HG03039 (cell line): ENCODE data around the gene EP300.
"Not testable (repeated sequence)": the region's sequence is repeated elsewhere in the genome, so short reads cannot be mapped to it uniquely, and the experiment has no call there.

Source experiments
- ATAC-seq: cut with Tn5 transposase; IDR thresholded peaks from one replicate; pipeline ENCODE4 v1.9.1; 2021; ENCODE audit warnings: mild to moderate bottlenecking, moderate library complexity; ENCODE audit not compliant: unreplicated experiment

Gene EP300

GRCh38 chr22:41078931-41079330, 13.5 kb upstream of the EP300 start:
- no peak for ATAC-seq

DNA sequence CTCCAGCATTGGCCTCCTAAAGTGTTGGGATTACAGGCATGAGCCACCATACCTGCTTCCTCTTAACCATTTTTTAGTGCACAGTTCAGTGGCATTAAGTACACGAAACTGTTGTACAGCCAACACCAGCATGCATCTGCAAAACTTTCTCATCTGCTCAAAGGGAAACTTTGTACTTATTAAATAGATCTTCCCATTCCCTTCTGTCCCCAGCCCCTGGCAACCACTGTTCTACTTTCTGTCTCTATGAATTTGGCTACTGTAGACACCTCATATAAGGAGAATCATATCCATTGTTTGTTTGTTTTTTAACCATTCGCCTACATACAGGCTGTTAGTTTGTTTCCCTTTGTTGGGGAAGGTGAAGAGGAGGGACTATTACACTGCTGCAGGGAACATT, 6.5 kb upstream of the EP300 start:
- ATAC-seq = no peak

DNA sequence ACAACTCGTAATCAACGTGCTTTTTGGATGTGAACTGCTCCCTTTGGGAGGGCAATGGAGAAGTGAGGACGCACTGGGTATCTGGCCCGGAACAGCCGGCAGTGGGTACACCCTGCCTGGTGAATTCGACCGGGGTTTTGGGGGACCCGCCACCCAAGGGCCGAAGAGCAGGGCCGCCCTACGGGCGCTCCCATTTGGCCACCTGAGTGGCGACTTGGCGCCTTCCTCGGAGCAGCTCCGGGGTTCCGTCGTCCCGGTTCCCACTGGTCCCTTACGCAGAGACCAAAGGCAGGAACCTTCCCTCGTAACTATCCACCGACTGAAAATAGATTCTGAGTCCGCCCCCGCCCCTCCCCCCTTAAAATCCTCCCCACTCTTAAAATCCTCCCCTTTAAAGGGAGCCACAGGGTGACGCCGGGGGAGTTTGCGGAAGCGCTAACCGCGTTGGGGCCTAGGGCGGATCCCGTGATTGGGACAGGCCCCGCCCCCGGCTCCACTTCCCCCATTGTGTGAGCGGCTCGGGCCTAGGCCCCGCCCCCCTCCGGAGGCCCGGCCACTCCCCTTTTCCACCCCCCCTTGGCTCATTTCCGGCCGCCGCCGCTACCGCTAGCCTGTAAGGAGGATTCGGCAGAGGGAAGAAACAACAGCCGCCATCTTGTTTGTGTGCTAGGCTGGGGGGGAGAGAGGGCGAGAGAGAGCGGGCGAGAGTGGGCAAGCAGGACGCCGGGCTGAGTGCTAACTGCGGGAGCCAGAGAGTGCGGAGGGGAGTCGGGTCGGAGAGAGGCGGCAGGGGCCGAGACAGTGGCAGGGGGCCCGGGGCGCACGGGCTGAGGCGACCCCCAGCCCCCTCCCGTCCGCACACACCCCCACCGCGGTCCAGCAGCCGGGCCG, 1.0 kb upstream of the EP300 start:
- peak; percentile 50 for ATAC-seq

GRCh38 chr22:41092847-41093411, 537 bp downstream of the EP300 start:
- ATAC-seq = no peak

DNA sequence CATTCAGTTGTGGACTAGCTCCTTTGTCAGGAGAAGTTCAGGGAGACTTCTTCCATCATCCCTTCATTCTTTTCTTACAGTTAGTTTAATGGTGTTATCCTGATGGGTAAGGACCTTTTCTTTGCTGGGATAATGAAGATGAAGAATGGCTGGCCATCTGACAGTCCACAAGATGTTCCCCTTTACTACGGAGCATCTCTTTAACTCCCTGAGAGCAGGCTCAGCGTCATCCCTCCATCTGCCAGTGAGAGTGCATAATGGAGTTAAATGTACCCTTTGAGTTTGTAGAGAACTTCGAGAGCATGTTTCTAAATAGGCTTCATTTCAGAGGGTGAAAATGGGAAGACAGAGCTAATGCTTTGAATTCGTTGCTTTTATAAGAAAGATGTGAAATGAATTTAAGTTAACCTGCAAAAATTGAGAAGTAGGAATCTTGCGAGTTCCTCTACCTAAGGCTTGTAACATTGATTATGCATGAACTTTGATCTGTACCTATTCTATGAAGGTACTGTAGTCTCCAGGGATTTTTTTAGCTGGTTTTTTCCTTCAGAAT, 1.7 kb downstream of the EP300 start:
- no peak for ATAC-seq

- ATAC-seq = no peak
Measured at GRCh38 chr22:41096391-41096790, 4.0 kb downstream of the EP300 start.

GRCh38 chr22:41096841-41097240, 4.4 kb downstream of the EP300 start:
- ATAC-seq = no peak

GRCh38 chr22:41099036-41099435, 6.6 kb downstream of the EP300 start:
- no peak for ATAC-seq

DNA sequence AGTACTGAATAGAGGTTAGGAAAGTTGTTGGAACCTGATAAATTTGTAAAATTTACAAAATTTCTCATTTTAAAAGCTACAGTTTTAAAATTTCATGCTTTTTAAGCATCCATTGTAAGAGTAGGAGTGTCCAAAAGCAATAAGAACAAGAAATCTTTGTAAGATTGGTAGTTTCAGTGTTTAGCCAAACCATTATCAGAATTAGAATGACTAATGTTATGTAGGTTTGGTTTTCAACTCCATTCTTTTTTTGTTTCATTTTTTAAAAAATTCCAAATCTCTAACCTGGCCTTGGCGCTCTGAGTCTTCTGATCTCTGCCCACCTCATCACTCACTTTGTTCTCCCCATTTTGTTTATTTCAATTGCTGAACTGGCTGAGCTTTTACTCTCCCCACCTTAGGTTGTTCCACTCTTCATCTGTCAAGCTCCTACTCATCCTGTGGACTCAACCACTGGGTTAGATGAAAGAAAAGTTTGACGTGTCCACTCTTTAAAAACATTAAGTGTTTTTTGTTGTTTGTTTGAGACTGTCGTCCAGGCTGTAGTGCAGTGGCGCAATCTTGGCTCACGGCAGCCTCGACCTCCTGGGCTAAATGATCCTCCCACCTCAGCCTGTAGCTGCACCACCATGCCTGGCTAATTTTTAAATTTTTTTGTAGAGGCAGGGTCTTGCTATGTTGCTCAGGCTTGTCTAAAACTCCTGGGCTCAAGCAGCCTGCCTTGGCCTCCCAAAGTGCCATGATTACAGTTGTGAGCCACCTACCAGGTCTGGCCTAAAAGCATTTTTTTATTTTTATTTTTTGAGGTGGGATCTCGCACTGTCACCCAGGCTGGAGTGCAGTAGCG, 14.0 kb downstream of the EP300 start:
- ATAC-seq = no peak

DNA sequence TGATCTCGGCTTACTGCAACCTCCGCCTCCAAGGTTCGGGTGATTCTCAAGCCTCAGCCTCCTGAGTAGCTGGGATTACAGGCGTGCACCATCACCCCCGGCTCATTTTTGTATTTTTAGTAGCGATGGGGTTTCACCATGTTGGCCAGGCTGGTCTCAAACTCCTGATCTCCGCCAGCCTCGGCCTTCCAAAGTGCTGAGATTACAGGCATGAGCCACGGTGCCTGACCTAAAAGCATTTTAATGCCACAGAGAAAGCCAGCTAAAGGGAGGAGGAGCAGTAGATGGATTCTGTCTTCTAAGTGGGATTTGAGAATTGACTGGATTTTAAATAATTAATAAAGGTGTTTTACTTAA, 14.6 kb downstream of the EP300 start:
- not testable (repeated sequence) for ATAC-seq

- no peak for ATAC-seq
Measured at GRCh38 chr22:41110968-41111367, 18.6 kb downstream of the EP300 start.

GRCh38 chr22:41116342-41116741, 23.9 kb downstream of the EP300 start:
- ATAC-seq = no peak

GRCh38 chr22:41117127-41117965, 25.0 kb downstream of the EP300 start:
- no peak for ATAC-seq

GRCh38 chr22:41123151-41123550, 30.8 kb downstream of the EP300 start:
- ATAC-seq = no peak

- ATAC-seq = no peak
Measured at GRCh38 chr22:41124086-41124485, 31.7 kb downstream of the EP300 start.

GRCh38 chr22:41127451-41127850, 35.1 kb downstream of the EP300 start:
- ATAC-seq = no peak

GRCh38 chr22:41128606-41129005, 36.2 kb downstream of the EP300 start:
- ATAC-seq = no peak

GRCh38 chr22:41132550-41132949, 40.2 kb downstream of the EP300 start:
- no peak for ATAC-seq

DNA sequence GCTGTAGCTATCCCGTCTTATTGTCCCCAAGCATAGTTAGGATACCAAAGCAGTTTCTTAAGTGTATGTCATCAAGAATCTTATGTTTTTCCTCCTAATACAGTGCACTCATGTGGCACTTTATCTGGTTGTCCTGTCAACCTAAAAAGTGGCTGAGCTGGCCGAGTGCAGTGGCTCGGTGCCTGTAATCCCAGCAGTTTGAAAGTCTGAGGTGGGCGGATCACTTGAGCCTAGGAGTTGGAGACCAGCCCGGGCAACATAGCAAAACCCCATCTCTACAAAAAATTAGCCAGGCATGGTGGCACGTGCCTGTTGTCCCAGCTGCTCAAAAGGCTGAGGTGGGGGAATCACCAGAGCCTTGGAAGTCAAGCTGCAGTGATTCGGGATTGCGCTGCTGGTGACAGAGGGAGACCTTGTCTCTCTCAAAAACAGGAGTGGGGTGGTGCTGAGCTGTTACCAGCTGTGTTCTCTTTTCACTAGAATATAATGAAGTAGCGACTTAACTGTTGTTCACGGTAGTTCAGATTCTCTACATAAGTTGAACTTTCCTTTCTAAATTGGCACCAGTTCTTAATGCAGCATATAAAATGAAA, 48.1 kb downstream of the EP300 start:
- ATAC-seq = no peak

DNA sequence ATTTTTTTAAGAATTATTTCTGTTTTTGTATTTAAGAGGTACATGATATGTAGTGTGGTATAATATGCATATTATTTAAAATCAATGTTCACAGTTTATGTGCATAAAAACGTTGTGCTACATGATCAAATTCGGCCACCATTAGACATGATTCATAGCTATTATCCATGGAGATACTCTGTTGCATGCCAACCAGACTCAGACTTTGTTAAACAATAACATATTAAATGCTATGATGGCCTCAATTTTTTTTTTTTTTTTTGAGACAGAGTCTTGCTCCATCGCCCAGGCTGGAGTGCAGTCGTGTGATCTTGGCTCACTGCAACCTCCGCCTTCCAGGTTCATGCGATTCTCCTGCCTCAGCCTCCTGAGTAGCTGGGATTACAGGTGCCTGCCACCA, 53.5 kb downstream of the EP300 start:
- not testable (repeated sequence) for ATAC-seq
